GM12878 (cell line): ENCODE results near the gene EEF1G.
A peak's percentile ranks its signal among the peaks of the same experiment; 100 is the strongest.

Source experiments
- CEBPB ChIP-seq, 2 experiments: fragments of 150-350 bp in 1 of 2; IDR thresholded peaks; 2 replicates each; pipeline ENCODE4 v1.6.1; 2012 to 2014; ENCODE audit warnings: low read depth in 2 of 2, low read length in 2 of 2, borderline replicate concordance in 1 of 2, inconsistent platforms in 1 of 2
- CREB1 ChIP-seq: IDR thresholded peaks from 2 replicates; pipeline ENCODE4 v1.6.1; 2012; ENCODE audit warnings: low read depth, mild to moderate bottlenecking, inconsistent platforms
- EZH2 ChIP-seq: IDR thresholded peaks from 2 replicates; pipeline ENCODE4 v1.6.1; 2012; ENCODE audit warnings: low read depth, mild to moderate bottlenecking, control low read depth, inconsistent platforms, low read length, borderline replicate concordance; ENCODE audit not compliant: control insufficient read depth
- FOS ChIP-seq: IDR thresholded peaks from 3 replicates; pipeline ENCODE4 v1.6.1; 2011; ENCODE audit warnings: borderline replicate concordance; ENCODE audit not compliant: insufficient read length; ENCODE audit errors: extremely low read depth
- POLR2A ChIP-seq: IDR thresholded peaks from 2 replicates; pipeline ENCODE4 v1.6.1; 2011; ENCODE audit warnings: low read depth, mild to moderate bottlenecking, low read length
- RFX5 ChIP-seq: IDR thresholded peaks from 2 replicates; pipeline ENCODE4 v1.6.1; 2011; ENCODE audit warnings: low read depth, low read length, improper control_type of control experiment
- TAF1 ChIP-seq: IDR thresholded peaks from 2 replicates; pipeline ENCODE4 v1.6.1; 2011; ENCODE audit warnings: mild to moderate bottlenecking, low read depth, low read length, borderline replicate concordance
- YBX1 ChIP-seq: fragments of 450-650 bp; IDR thresholded peaks from 2 replicates; pipeline ENCODE4 v1.6.1; 2016; ENCODE audit warnings: antibody characterized with exemption
- TF ChIP-seq, protein P1 (sequence below), 3 experiments: IDR thresholded peaks in 2 of 3; conservative IDR thresholded peaks in 1 of 3; 2 replicates each; pipeline ENCODE4 v1.5.1; 2011; ENCODE audit warnings: low read depth in 3 of 3, low read length in 3 of 3, mild to moderate bottlenecking in 3 of 3, control low read depth in 2 of 3, moderate library complexity in 2 of 3, inconsistent platforms in 1 of 3, mixed read lengths in 1 of 3; ENCODE audit not compliant: control insufficient read depth in 2 of 3, insufficient read depth in 1 of 3; ENCODE audit errors: extremely low read depth in 1 of 3
- TF ChIP-seq, protein P2 (sequence below): IDR thresholded peaks from 2 replicates; pipeline ENCODE4 v1.6.1; 2012; ENCODE audit warnings: low read depth, low read length, improper control_type of control experiment

- TF ChIP-seq, protein P1, sequence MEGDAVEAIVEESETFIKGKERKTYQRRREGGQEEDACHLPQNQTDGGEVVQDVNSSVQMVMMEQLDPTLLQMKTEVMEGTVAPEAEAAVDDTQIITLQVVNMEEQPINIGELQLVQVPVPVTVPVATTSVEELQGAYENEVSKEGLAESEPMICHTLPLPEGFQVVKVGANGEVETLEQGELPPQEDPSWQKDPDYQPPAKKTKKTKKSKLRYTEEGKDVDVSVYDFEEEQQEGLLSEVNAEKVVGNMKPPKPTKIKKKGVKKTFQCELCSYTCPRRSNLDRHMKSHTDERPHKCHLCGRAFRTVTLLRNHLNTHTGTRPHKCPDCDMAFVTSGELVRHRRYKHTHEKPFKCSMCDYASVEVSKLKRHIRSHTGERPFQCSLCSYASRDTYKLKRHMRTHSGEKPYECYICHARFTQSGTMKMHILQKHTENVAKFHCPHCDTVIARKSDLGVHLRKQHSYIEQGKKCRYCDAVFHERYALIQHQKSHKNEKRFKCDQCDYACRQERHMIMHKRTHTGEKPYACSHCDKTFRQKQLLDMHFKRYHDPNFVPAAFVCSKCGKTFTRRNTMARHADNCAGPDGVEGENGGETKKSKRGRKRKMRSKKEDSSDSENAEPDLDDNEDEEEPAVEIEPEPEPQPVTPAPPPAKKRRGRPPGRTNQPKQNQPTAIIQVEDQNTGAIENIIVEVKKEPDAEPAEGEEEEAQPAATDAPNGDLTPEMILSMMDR (IDR thresholded peaks at IDR 0.05 in 2 of 3, conservative IDR thresholded peaks at IDR 0.05 in 1 of 3; ENCODE audit: control insufficient read depth in 2 of 3, extremely low read depth in 1 of 3, insufficient read depth in 1 of 3, low read depth in 3 of 3, low read length in 3 of 3), result no peak
- no peak for TF ChIP-seq CEBPB (IDR thresholded peaks at IDR 0.05; ENCODE audit: borderline replicate concordance in 1 of 2, low read depth in 2 of 2, low read length in 2 of 2)
- no peak for TF ChIP-seq TAF1
- TF ChIP-seq FOS, result no peak
- TF ChIP-seq, protein P2, sequence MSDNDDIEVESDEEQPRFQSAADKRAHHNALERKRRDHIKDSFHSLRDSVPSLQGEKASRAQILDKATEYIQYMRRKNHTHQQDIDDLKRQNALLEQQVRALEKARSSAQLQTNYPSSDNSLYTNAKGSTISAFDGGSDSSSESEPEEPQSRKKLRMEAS, result 0 out of 2 replicates have a peak, but pooled peaks have one; percentile 28
- TF ChIP-seq RFX5, result no peak
- TF ChIP-seq EZH2, result no peak
- no peak for TF ChIP-seq YBX1
- TF ChIP-seq POLR2A, result no peak
- no peak for TF ChIP-seq CREB1
Observed at GRCh38 chr11:62544581-62545436, 28.9 kb downstream of the EEF1G start.
